Endodermal cell (in vitro differentiated cells): ENCODE data around the gene RNF111. TPM values are rescaled to one million over a fixed set of nuclear protein-coding genes. Genes with fewer than 3 reads are reported as not detected.

Experiments used
- DNase-seq: peaks from one replicate; pipeline ENCODE4 v3.0.0-alpha.2; 2017
- H3K27ac ChIP-seq: 2 replicates; pipeline ENCODE4 v1.5.1; 2013; ENCODE audit warnings: mild to moderate bottlenecking, low read depth, low read length, moderate library complexity
- H3K27me3 ChIP-seq: 2 replicates; pipeline ENCODE4 v1.6.1; 2013; ENCODE audit warnings: mild to moderate bottlenecking, low read length, moderate library complexity; ENCODE audit not compliant: insufficient read depth, control insufficient read depth, poor library complexity, severe bottlenecking
- H3K36me3 ChIP-seq: 2 replicates; pipeline ENCODE4 v1.7.0; 2013; ENCODE audit warnings: mild to moderate bottlenecking, low read length, moderate library complexity; ENCODE audit not compliant: control insufficient read depth, insufficient read depth
- H3K4me1 ChIP-seq: one replicate; pipeline ENCODE4 v1.7.0; 2013; ENCODE audit warnings: low read length; ENCODE audit not compliant: control insufficient read depth, insufficient read depth
- H3K4me3 ChIP-seq: 2 replicates; pipeline ENCODE4 v1.5.1; 2013; ENCODE audit warnings: mild to moderate bottlenecking, low read length, moderate library complexity
- H3K9ac ChIP-seq: 2 replicates; pipeline ENCODE4 v1.6.1; 2013; ENCODE audit warnings: mild to moderate bottlenecking, low read length, moderate library complexity; ENCODE audit not compliant: poor library complexity, severe bottlenecking; ENCODE audit errors: extremely low read depth
- H3K9me3 ChIP-seq: 2 replicates; pipeline ENCODE4 v1.6.1; 2013; ENCODE audit warnings: mild to moderate bottlenecking, low read length, moderate library complexity; ENCODE audit not compliant: control insufficient read depth
- H3K27ac Mint-ChIP-seq: 2 replicates; pipeline ENCODE4 v1.8.0; 2020; ENCODE audit warnings: mixed read lengths
- H3K27me3 Mint-ChIP-seq: 2 replicates; pipeline ENCODE4 v1.8.0; 2021; ENCODE audit warnings: mild to moderate bottlenecking, mixed read lengths; ENCODE audit not compliant: insufficient read depth
- H3K36me3 Mint-ChIP-seq: 2 replicates; pipeline ENCODE4 v1.8.0; 2020; ENCODE audit warnings: low read depth, mixed read lengths
- H3K4me1 Mint-ChIP-seq: 2 replicates; pipeline ENCODE4 v1.8.0; 2020; ENCODE audit warnings: mixed read lengths
- H3K4me3 Mint-ChIP-seq: 2 replicates; pipeline ENCODE4 v1.8.0; 2020; ENCODE audit warnings: mild to moderate bottlenecking, moderate library complexity, mixed read lengths
- H3K9me3 Mint-ChIP-seq: 2 replicates; pipeline ENCODE4 v1.8.0; 2020; ENCODE audit warnings: mild to moderate bottlenecking, mixed read lengths
- CTCF ChIP-seq: fragments of 200-600 bp; sonication (generic); conservative IDR thresholded peaks from 2 replicates; pipeline ENCODE4 v1.5.0; 2021; ENCODE audit warnings: antibody characterized with exemption, mild to moderate bottlenecking
- WGBS, 2 experiments: methylation state at CpG; one replicate each; pipeline versions ENCODE4 v1.1.5 to v1.1.7; 2013; ENCODE audit warnings: missing lambda C conversion rate in 2 of 2, mixed read lengths in 1 of 2; ENCODE audit not compliant: insufficient coverage in 1 of 2, insufficient read length in 1 of 2; 5-methylcytosine and 5-hydroxymethylcytosine counted together
- total RNA-seq, 2 donors: library from RNA; stranded (reverse); fragmentation: NEBNext Ultra II Directional in 1 of 2; extraction: Animal tissue kit (Norgen Biotek cat#: 25700) in 1 of 2; gene quantifications; 2 replicates in 1 of 2; 3 replicates in 1 of 2; pipeline ENCODE4 v1.2.1, GENCODE V29; 2021

The RNF111 gene
- total RNA-seq, 2 donors from 2014 or later: 31.6 to 31.9 TPM

GRCh38 chr15:59111251-59111650 is 123.8 kb downstream of the RNF111 start:
- H3K4me1 Mint-ChIP-seq: peaks cover 8% of the 10 kb centered on the region
- Histone ChIP-seq H3K9me3 (no peaks in the 10 kb centered on the region), H3K36me3 (peaks cover 82% of the 10 kb centered on the region), H3K27me3 (no peaks in the 10 kb centered on the region), H3K4me3 (no peak overlapping the region), H3K9ac (no peak overlapping the region), H3K4me1 (peaks cover 6% of the 10 kb centered on the region), H3K27ac (no peak overlapping the region)
- H3K9me3 Mint-ChIP-seq: no peaks in the 10 kb centered on the region
- no peak overlapping the region for H3K27ac Mint-ChIP-seq
- no peak for DNase-seq
- no peaks in the 10 kb centered on the region for H3K27me3 Mint-ChIP-seq
- peaks cover 69% of the 10 kb centered on the region for H3K36me3 Mint-ChIP-seq
- 90 to 94% methylated on average over 3 to 4 of the region's 4 CpGs for WGBS, 2 experiments
- TF ChIP-seq CTCF: no peak
- no peak overlapping the region for H3K4me3 Mint-ChIP-seq

- no peaks in the 10 kb centered on the region for H3K27me3 Mint-ChIP-seq
- no peak overlapping the region for H3K4me3 Mint-ChIP-seq
- H3K4me1 Mint-ChIP-seq: peaks cover 8% of the 10 kb centered on the region
- no peaks in the 10 kb centered on the region for H3K9me3 Mint-ChIP-seq
- no peak for DNase-seq
- H3K27ac Mint-ChIP-seq: no peak overlapping the region
- no peaks in the 10 kb centered on the region for H3K27me3 ChIP-seq
- no peak for TF ChIP-seq CTCF
- H3K4me1 ChIP-seq: peaks cover 6% of the 10 kb centered on the region
- H3K4me3 ChIP-seq: no peak overlapping the region
- H3K9me3 ChIP-seq: no peaks in the 10 kb centered on the region
- peaks cover 73% of the 10 kb centered on the region for H3K36me3 Mint-ChIP-seq
- no peak overlapping the region for H3K9ac ChIP-seq
- 91 to 100% methylated on average over 1 to 2 of the region's 2 CpGs for WGBS, 2 experiments
- H3K36me3 ChIP-seq: peaks cover 87% of the 10 kb centered on the region
- no peak overlapping the region for H3K27ac ChIP-seq
These were observed 127.6 kb downstream of the RNF111 start for GRCh38 chr15:59115047-59115446.

DNA sequence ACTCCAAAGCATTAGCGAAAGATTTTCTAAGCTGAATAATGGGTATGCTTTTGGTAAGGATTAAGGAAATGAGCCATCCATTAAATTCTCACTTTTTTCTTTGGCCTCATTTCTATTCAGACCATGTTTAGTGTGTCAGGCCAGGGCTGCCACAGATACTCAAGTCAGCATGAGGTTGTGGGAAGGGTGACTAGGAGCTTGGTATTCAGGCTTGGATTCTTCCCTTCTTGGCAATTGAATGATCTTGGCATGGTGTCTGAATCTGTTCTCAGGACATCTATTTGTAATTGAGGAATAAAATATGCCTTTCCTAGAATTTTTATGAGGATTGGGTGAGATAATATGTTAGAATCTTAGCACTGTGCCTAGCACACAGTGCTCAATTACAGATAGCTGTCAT is 128.7 kb downstream of the RNF111 start:
- no peak for TF ChIP-seq CTCF
- peaks cover 8% of the 10 kb centered on the region for H3K4me1 Mint-ChIP-seq

More for the DNA sequence above, 128.7 kb downstream of the RNF111 start:
- H3K4me3 ChIP-seq: no peak overlapping the region
- no peak overlapping the region for H3K27ac Mint-ChIP-seq
- H3K9me3 ChIP-seq: no peaks in the 10 kb centered on the region
- H3K4me3 Mint-ChIP-seq: no peak overlapping the region
- DNase-seq: no peak
- H3K9me3 Mint-ChIP-seq: no peaks in the 10 kb centered on the region
- WGBS, 2 experiments: 100% methylated on average over 1 of the region's 1 CpG; no CpG with 5 or more reads in 1 of the 2 experiments
- H3K27me3 ChIP-seq: no peaks in the 10 kb centered on the region
- no peaks in the 10 kb centered on the region for H3K27me3 Mint-ChIP-seq
- H3K9ac ChIP-seq: no peak overlapping the region
- peaks cover 87% of the 10 kb centered on the region for H3K36me3 ChIP-seq
- no peak overlapping the region for H3K27ac ChIP-seq
- H3K36me3 Mint-ChIP-seq: peaks cover 72% of the 10 kb centered on the region
- H3K4me1 ChIP-seq: peaks cover 6% of the 10 kb centered on the region
